K562 (cell line): ENCODE data around the gene S100P. TPM values are rescaled to one million over a fixed set of nuclear protein-coding genes. Genes with fewer than 3 reads are reported as not detected.

ENCODE experiments used
- CHAMP1 ChIP-seq: fragments of 450-650 bp; IDR thresholded peaks from 2 replicates; pipeline ENCODE4 v1.6.1; 2016; ENCODE audit warnings: mild to moderate bottlenecking
- DACH1 ChIP-seq: fragments of 450-650 bp; IDR thresholded peaks from 2 replicates; pipeline ENCODE4 v1.6.1; 2018; ENCODE audit not compliant: partially characterized antibody
- EZH2 ChIP-seq: IDR thresholded peaks from 2 replicates; pipeline ENCODE4 v1.6.1; 2012; ENCODE audit warnings: low read depth, mild to moderate bottlenecking, inconsistent platforms, low read length, borderline replicate concordance
- HDGF ChIP-seq: fragments of 450-650 bp; IDR thresholded peaks from 2 replicates; pipeline ENCODE4 v1.6.1; 2016
- HSF4 ChIP-seq: fragments of 250-450 bp; sonication (Bioruptor Pico); IDR thresholded peaks from 2 replicates; pipeline ENCODE4 v2.1.2; 2022; ENCODE audit warnings: mild to moderate bottlenecking, moderate library complexity, borderline replicate concordance
- NFIX ChIP-seq: fragments of 250-450 bp; sonication (Bioruptor Pico); IDR thresholded peaks from 2 replicates; pipeline ENCODE4 v1.4.0; 2020; ENCODE audit warnings: low read depth, mild to moderate bottlenecking, moderate library complexity
- TFAP4 ChIP-seq: sonication (generic); formaldehyde crosslinking; IDR thresholded peaks from 2 replicates; pipeline ENCODE4 v1.8.0; 2022; ENCODE audit warnings: missing genetic modification reagents, mild to moderate bottlenecking, moderate library complexity, borderline replicate concordance
- ZNF644 ChIP-seq: fragments of 200-800 bp; sonication (Bioruptor generic); IDR thresholded peaks from 2 replicates; pipeline ENCODE4 v1.6.1; 2016; ENCODE audit warnings: low read depth, missing genetic modification characterization, missing compliant biosample characterization
- polyA plus RNA-seq, 8 experiments: library from polyadenylated mRNA; depleted of rRNA in 4 of 8; stranded (reverse) in 5 of 8; unstranded in 3 of 8; fragments of >200 nt; fragmentation: Nextera tagmentation in 2 of 8; fragmentation: Illumina TruSeq in 1 of 8; extraction: Ambion mirVana in 2 of 8; extraction: Trizol in 1 of 8; gene quantifications; 2 replicates each; pipeline versions ENCODE4 v1.2.1 to v1.2.3, GENCODE V29; 2011 to 2014; ENCODE audit warnings: inconsistent platforms in 1 of 8, missing spikeins in 1 of 8
- total RNA-seq, 7 experiments: library from RNA; depleted of rRNA in 6 of 7; stranded (reverse); fragments of >200 nt in 6 of 7; fragmentation: Illumina TruSeq in 2 of 7; extraction: Trizol in 2 of 7; gene quantifications; 2 replicates each; pipeline versions ENCODE4 v1.2.1 to v1.2.3, GENCODE V29; 2011 to 2021; ENCODE audit warnings: low replicate concordance in 1 of 7
- TF ChIP-seq, protein P1 (sequence below), 2 experiments: fragments of 150-350 bp in 1 of 2; IDR thresholded peaks; 2 replicates each; pipeline ENCODE4 v1.6.1; 2012 to 2016; ENCODE audit warnings: low read depth in 2 of 2, low read length in 2 of 2, mild to moderate bottlenecking in 1 of 2, moderate library complexity in 1 of 2

S100P gene
- total and polyA plus RNA-seq, 9 of the 15 experiments (the other 6 are each of a cell fraction or from before 2014, with no cell fraction given) = 4.1 to 23.8 (median 7.5) TPM

- TF ChIP-seq EZH2 = no peak
- peak; percentile 42 for TF ChIP-seq TFAP4 (CRISPR knock-in tag)
- TF ChIP-seq, protein P1, sequence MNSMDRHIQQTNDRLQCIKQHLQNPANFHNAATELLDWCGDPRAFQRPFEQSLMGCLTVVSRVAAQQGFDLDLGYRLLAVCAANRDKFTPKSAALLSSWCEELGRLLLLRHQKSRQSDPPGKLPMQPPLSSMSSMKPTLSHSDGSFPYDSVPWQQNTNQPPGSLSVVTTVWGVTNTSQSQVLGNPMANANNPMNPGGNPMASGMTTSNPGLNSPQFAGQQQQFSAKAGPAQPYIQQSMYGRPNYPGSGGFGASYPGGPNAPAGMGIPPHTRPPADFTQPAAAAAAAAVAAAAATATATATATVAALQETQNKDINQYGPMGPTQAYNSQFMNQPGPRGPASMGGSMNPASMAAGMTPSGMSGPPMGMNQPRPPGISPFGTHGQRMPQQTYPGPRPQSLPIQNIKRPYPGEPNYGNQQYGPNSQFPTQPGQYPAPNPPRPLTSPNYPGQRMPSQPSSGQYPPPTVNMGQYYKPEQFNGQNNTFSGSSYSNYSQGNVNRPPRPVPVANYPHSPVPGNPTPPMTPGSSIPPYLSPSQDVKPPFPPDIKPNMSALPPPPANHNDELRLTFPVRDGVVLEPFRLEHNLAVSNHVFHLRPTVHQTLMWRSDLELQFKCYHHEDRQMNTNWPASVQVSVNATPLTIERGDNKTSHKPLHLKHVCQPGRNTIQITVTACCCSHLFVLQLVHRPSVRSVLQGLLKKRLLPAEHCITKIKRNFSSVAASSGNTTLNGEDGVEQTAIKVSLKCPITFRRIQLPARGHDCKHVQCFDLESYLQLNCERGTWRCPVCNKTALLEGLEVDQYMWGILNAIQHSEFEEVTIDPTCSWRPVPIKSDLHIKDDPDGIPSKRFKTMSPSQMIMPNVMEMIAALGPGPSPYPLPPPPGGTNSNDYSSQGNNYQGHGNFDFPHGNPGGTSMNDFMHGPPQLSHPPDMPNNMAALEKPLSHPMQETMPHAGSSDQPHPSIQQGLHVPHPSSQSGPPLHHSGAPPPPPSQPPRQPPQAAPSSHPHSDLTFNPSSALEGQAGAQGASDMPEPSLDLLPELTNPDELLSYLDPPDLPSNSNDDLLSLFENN (IDR thresholded peaks at IDR 0.05; ENCODE audit: low read depth in 2 of 2, low read length in 2 of 2) = peak in 1 of 2 experiments; percentile 46; a peak in 1 of 4 replicates
- peak; percentile 96 for TF ChIP-seq ZNF644 (tag)
- no peak for TF ChIP-seq CHAMP1
- no peak for TF ChIP-seq NFIX (CRISPR knock-in tag)
- no peak for TF ChIP-seq HDGF
- no peak for TF ChIP-seq HSF4 (CRISPR knock-in tag)
- TF ChIP-seq DACH1 = no peak
These were observed 22.6 kb downstream of the S100P start, which contains the start of gene BLOC1S4 (continued) for GRCh38 chr4:6716018-6716911.
